Stimulated activated CD4-positive, alpha-beta T cell treated with anti-CD3 and anti-CD28 coated beads, TNF-alpha, amount 100 ng/mL, for 24 hours (primary cell): ENCODE measurements around the gene YY2.
"Not testable (repeated sequence)": the region's sequence is repeated elsewhere in the genome, so short reads cannot be mapped to it uniquely, and the experiment has no call there.

Experiments used
- DNase-seq, 3 experiments: peaks; one replicate each; pipeline ENCODE4 v3.0.0-alpha.2; 2020; ENCODE audit warnings: low read depth in 3 of 3

The YY2 gene

GRCh38 chrX:21855937-21856415, at the start of gene YY2:
Gene YY2, plus strand, starts transcription at chrX:21855987. Its CDS starts 498 bp downstream, at chrX:21856485.
- no peak for DNase-seq

- no peak for DNase-seq
These were observed 49.1 kb upstream of the YY2 start for GRCh38 chrX:21806691-21807090.

DNA sequence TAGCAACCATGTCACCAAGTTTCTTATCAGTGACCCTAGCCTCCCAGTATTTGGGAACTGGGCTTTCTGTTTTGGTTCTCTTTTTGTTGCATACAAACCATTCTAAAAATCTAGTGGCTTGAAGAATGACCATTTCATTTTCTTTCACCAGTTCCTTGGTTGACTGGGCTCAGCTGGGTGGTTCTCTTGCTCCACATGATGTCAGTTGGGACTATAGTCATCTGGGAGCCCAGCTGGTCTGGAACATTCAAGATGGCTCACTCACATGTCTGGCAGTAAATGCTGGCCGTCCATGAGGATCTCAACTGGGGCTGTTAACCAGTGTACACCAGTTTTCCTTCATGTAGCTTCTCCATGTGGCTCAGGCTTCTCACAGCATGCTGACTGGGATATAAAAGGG, 44.0 kb upstream of the YY2 start:
- DNase-seq = no peak

DNA sequence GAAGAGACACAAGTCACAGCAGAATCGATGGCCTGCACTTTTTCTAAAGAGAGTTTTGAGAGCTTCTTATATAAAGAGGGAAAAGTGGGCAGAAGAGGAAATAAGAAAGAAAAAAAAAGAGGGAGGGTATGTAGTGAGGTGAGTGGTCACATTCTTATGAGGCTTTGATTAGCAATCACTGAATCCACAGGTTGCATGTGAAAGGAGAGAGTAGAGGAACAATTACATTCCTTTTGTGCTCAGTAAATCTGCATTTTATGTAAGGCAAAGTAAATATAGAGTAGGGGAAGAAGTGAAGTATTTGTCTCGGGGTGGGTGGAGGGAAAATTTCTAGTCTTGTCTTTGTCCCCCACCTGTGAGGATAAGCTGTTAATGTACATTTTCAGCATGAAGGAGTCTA, 43.2 kb upstream of the YY2 start:
- no peak for DNase-seq

DNA sequence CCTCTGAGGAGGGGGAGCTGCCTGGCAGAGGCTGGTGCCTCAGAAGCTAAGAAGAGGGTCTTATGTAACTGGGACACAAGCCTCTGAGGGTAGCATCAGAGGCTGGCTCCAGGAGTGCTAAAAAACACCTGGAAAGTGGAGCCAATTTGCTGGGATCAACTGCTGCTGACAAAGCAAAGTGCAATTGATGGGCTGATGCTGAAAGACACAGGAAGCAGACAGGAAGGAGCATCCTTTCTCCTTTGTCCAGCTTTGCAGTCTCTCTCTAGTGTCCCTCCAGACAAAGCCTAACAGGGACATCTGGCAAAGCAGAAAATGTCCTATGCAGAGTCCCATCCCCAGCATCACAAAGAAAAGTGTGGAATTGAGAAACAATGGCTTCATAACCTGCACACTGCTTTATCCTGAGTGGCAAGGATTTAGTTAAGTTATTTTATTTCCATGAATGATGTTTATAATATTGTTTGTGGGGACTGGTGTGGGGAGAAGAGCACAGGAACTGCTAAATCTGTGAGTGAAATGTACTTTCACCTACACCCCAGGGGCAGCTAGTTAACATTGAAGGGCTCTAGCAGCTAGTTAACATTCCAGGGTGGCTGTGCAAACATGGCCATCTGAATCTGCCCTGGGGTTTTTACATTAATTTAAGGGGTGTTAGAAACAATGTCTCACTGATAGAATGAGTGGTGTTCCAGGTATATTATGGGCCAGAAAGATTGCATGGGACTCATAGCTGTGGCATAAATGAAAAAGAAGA, 42.0 kb upstream of the YY2 start:
- no peak for DNase-seq

GRCh38 chrX:21816136-21816535, 39.7 kb upstream of the YY2 start:
- no peak for DNase-seq

DNA sequence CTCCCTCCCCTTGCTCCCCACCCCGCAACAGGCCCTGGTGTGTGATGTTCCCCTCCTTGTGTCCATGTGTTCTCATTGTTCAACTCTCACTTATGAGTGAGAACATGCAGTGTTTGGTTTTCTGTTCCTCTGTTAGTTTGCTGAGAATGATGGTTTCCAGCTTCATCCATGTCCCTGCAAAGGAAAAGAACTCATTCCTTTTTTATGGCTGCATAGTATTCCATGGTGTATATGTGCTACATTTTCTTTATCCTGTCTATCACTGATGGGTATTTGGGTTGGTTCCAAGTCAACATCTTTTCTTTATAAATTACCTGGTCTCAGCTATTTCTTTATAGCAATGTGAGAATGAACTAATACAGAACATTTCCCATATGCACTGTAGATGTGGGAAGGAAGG, 35.6 kb upstream of the YY2 start:
- not testable (repeated sequence) for DNase-seq

DNA sequence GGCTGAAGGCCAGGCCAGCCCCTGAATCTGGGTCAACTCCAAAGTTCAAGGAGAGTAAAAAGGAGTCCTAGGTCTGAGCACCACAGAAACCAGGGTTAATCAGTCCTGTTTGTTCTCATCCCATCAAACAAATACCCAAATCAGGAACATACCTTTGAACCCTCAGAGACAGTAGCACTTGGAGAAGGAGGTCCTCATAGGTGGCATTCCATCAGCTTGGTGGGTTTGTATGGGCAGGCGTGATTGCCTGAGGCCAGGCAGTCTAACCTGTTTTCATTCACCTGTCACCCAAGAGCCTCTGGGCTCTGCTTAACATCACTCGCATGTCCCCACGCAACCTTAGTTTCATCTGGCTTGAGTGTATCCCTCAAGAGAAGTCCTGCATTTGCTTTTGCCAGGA, 33.9 kb upstream of the YY2 start:
- no peak for DNase-seq

GRCh38 chrX:21831496-21831895, 24.3 kb upstream of the YY2 start:
- no peak for DNase-seq

DNA sequence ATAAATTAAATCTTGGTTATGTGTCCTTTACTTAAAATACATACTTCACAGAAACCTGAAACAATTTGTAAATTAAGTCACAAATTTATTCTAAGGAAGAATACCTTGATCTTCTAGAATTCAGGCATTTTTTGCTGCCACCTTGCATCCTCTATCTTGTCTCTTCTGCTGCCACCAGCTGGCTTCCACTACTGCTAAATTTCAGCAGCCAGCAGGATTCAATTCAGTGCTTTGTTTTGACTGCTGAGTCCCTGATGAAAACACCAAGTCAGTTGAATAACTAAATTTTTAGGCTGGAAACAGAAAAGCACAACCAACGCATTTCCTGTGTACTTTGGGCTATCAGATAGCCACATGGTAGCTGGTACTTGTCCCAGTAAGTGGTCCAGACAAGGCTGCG, 18.7 kb upstream of the YY2 start:
- no peak for DNase-seq

- DNase-seq = no peak
These were observed 16.9 kb upstream of the YY2 start for GRCh38 chrX:21838937-21839333.

GRCh38 chrX:21839334-21840192, 16.2 kb upstream of the YY2 start, which contains the start of gene MBTPS2:
Gene MBTPS2, plus strand, starts transcription at chrX:21839617. Its CDS starts 118 bp downstream, at chrX:21839735.
- peak; percentile 53 to 76 (median 66) for DNase-seq

GRCh38 chrX:21840193-21840545, 15.6 kb upstream of the YY2 start:
- DNase-seq = no peak

GRCh38 chrX:21843179-21843578, 12.6 kb upstream of the YY2 start:
- no peak for DNase-seq

GRCh38 chrX:21845096-21845495, 10.7 kb upstream of the YY2 start:
- no peak for DNase-seq

GRCh38 chrX:21847342-21847741, 8.4 kb upstream of the YY2 start:
- no peak for DNase-seq

DNA sequence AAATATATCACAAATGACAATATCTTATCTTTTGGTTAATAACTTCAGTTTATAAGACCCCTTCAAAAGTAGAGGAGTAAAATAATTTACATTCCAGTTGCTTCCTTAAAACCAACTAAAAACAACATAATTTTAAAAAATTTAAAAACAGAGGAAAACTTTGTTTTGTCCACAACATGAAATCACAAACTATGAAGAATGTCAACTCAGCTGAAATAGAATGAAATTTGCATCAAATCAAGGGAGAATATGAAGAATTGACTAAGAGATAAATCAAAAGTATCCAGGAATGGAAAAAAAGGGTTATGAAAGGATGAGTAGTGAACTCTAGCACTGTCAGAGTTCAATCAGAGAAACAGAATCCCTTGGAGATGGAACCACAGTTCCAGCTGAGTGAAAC, 2.2 kb upstream of the YY2 start:
- no peak for DNase-seq

GRCh38 chrX:21856504-21856903, 717 bp downstream of the YY2 start:
- DNase-seq = no peak

DNA sequence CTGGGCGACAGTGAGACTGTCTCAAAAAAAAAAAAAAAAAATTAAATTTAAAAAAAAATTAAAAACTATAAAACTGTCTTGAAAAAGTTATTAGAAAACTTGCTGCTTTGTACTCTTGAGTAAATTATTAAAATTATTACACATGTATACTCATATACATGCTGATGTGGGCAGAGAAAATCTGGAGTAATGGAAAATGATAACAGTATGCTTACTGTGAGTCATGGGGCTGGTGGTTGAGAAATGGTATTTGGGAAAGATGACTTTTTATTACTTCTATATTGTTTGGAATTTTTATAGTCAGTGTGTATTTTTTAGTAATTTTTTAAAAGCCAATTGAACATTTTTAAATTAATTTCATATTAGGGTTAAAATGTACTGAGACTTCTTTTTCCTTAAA, 7.5 kb downstream of the YY2 start:
- no peak for DNase-seq

- no peak for DNase-seq
These were observed 9.6 kb downstream of the YY2 start for GRCh38 chrX:21865436-21865835.

GRCh38 chrX:21870494-21870893, 14.7 kb downstream of the YY2 start:
- DNase-seq = no peak

DNA sequence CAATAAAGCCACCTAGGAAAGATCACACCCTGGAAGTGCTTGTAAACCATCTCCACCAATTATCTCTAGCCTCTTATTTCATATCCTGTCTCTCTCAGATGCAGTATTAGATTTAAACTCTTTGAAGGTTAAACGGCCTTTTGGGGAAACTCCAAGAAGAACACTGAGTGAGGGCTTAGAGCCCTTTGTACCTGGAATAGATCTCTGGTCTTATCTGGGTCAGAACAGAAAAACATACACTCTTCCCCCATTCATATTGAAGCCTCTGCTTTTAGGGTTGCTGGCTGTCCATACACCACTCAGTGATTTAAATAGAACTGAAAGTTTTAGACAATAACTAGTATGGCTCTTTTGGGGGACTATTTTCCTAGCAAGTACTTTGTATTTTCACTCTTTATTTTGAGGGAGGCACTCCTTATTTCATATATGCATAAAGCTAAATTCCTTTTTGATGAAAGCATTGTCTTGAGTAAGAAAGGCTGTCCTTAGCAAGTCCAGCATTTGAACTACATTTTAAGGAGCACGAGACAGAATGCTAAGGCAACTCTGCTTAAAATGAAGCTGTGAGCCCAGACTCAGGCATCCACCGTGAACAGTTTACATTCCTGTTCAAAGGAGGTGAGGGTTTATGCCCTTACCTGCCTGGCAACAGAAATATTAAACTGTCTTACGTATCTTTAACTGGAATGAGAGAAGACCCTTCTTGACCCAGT, 17.4 kb downstream of the YY2 start:
- DNase-seq = no peak
